Esophagus squamous epithelium (tissue), 4 donors: ENCODE measurements around the gene PRKN.
A peak's percentile ranks its signal among the peaks of the same experiment; 100 is the strongest.

Experiments
- CTCF ChIP-seq, 6 experiments: fragments of 450-650 bp in 4 of 6; fragments of 200-600 bp in 2 of 6; sonication (generic) in 2 of 6; IDR thresholded peaks; one replicate each; pipeline ENCODE4 v1.5.1; 2016 to 2019; ENCODE audit warnings: antibody characterized with exemption in 6 of 6, mild to moderate bottlenecking in 4 of 6, moderate library complexity in 4 of 6
- POLR2A ChIP-seq, 4 donors: fragments of 450-650 bp; IDR thresholded peaks; one replicate each; pipeline ENCODE4 v1.6.1; 2017; ENCODE audit warnings: antibody characterized with exemption in 4 of 4, mild to moderate bottlenecking in 4 of 4, moderate library complexity in 3 of 4

- no peak for TF ChIP-seq POLR2A (IDR thresholded peaks at IDR 0.05)
- peak in 1 of 6 experiments; percentile 43 for TF ChIP-seq CTCF (IDR thresholded peaks at IDR 0.05)
Measured at GRCh38 chr6:161498359-161498758, 1229.2 kb downstream of the PRKN start.
